Cerebellar cortex (tissue), 1 donor: ENCODE results near the gene TMEM14A.
"Not testable (repeated sequence)": the region's sequence is repeated elsewhere in the genome, so short reads cannot be mapped to it uniquely, and the experiment has no call there.

ENCODE experiments used
- DNase-seq: peaks from one replicate; pipeline ENCODE4 v3.0.0-alpha.2; 2015; ENCODE audit warnings: low spot score

The TMEM14A gene

GRCh38 chr6:52657870-52658269 is 13.0 kb upstream of the TMEM14A start:
- DNase-seq: no peak

- DNase-seq: no peak
These were observed 9.4 kb upstream of the TMEM14A start for GRCh38 chr6:52661551-52661950.

GRCh38 chr6:52662031-52662430 is 8.9 kb upstream of the TMEM14A start:
- DNase-seq: no peak

GRCh38 chr6:52663120-52663935 is 7.6 kb upstream of the TMEM14A start:
- DNase-seq: peak; percentile 87

- no peak for DNase-seq
These were observed 7.1 kb upstream of the TMEM14A start for GRCh38 chr6:52663936-52664185.

GRCh38 chr6:52664186-52664990 is 6.5 kb upstream of the TMEM14A start:
- peak; percentile 97 for DNase-seq

- DNase-seq: no peak
These were observed 5.8 kb upstream of the TMEM14A start for GRCh38 chr6:52664991-52665686.

GRCh38 chr6:52666071-52666470 is 4.8 kb upstream of the TMEM14A start:
- DNase-seq: no peak

GRCh38 chr6:52666523-52666922 is 4.4 kb upstream of the TMEM14A start:
- DNase-seq: no peak

GRCh38 chr6:52667572-52667971 is 3.3 kb upstream of the TMEM14A start:
- DNase-seq: no peak

- DNase-seq: peak; percentile 42
These were observed 763 bp downstream of the TMEM14A start for GRCh38 chr6:52671676-52672075.

GRCh38 chr6:52672412-52673025 is 1.6 kb downstream of the TMEM14A start:
- DNase-seq: no peak

- no peak for DNase-seq
These were observed 3.8 kb downstream of the TMEM14A start for GRCh38 chr6:52674666-52675065.

GRCh38 chr6:52675372-52675771 is 4.5 kb downstream of the TMEM14A start:
- DNase-seq: no peak

- not testable (repeated sequence) for DNase-seq
These were observed 5.7 kb downstream of the TMEM14A start for GRCh38 chr6:52676631-52677030.

GRCh38 chr6:52681416-52681815 is 10.5 kb downstream of the TMEM14A start:
- no peak for DNase-seq

- DNase-seq: no peak
These were observed 16.2 kb downstream of the TMEM14A start for GRCh38 chr6:52686878-52687699.

GRCh38 chr6:52689857-52690256 is 18.9 kb downstream of the TMEM14A start:
- DNase-seq: no peak

GRCh38 chr6:52691718-52692117 is 20.8 kb downstream of the TMEM14A start:
- no peak for DNase-seq

- DNase-seq: no peak
These were observed 22.9 kb downstream of the TMEM14A start for GRCh38 chr6:52693773-52694172.

- no peak for DNase-seq
These were observed 23.5 kb downstream of the TMEM14A start for GRCh38 chr6:52694404-52694803.

GRCh38 chr6:52696418-52696817 is 25.5 kb downstream of the TMEM14A start:
- no peak for DNase-seq
